HG03460 (cell line): ENCODE measurements around the gene KRT80.

Source experiments
- ATAC-seq: cut with Tn5 transposase; IDR thresholded peaks from one replicate; pipeline ENCODE4 v1.9.1; 2021; ENCODE audit not compliant: unreplicated experiment

KRT80 gene

GRCh38 chr12:52199294-52199919 is 7.6 kb upstream of the KRT80 start:
- ATAC-seq: no peak

- no peak for ATAC-seq
Observed at GRCh38 chr12:52198454-52199215, 6.8 kb upstream of the KRT80 start.

GRCh38 chr12:52197371-52198231 is 5.8 kb upstream of the KRT80 start:
- ATAC-seq: no peak

- ATAC-seq: no peak
Observed at GRCh38 chr12:52195065-52195730, 3.4 kb upstream of the KRT80 start.

- no peak for ATAC-seq
Observed at GRCh38 chr12:52193991-52194390, 2.2 kb upstream of the KRT80 start.

GRCh38 chr12:52193532-52193931 is 1.7 kb upstream of the KRT80 start:
- ATAC-seq: no peak

- no peak for ATAC-seq
Observed at GRCh38 chr12:52190860-52191729, 719 bp downstream of the KRT80 start.

- no peak for ATAC-seq
Observed at GRCh38 chr12:52189376-52190174, 2.2 kb downstream of the KRT80 start.

GRCh38 chr12:52188658-52189057 is 3.2 kb downstream of the KRT80 start:
- no peak for ATAC-seq

GRCh38 chr12:52187640-52188039 is 4.2 kb downstream of the KRT80 start:
- no peak for ATAC-seq

- no peak for ATAC-seq
Observed at GRCh38 chr12:52187206-52187605, 4.6 kb downstream of the KRT80 start.

- no peak for ATAC-seq
Observed at GRCh38 chr12:52186118-52186840, 5.5 kb downstream of the KRT80 start.

GRCh38 chr12:52185400-52185967 is 6.3 kb downstream of the KRT80 start:
- no peak for ATAC-seq

GRCh38 chr12:52184813-52185212 is 7.0 kb downstream of the KRT80 start:
- no peak for ATAC-seq

GRCh38 chr12:52183971-52184370 is 7.8 kb downstream of the KRT80 start:
- ATAC-seq: no peak

- ATAC-seq: no peak
Observed at GRCh38 chr12:52183544-52183910, 8.3 kb downstream of the KRT80 start.

- ATAC-seq: no peak
Observed at GRCh38 chr12:52182898-52183543, 8.8 kb downstream of the KRT80 start.

- no peak for ATAC-seq
Observed at GRCh38 chr12:52182384-52182783, 9.4 kb downstream of the KRT80 start.
